Stimulated activated CD4-positive, alpha-beta T cell treated with anti-CD3 and anti-CD28 coated beads, TNF-alpha, amount 100 ng/mL, for 48 hours (primary cell): Measurements from ENCODE around the gene TUBG1.
"Not testable (repeated sequence)": the region's sequence is repeated elsewhere in the genome, so short reads cannot be mapped to it uniquely, and the experiment has no call there.

Experiments
- DNase-seq, 3 donors: peaks; one replicate each; pipeline ENCODE4 v3.0.0-alpha.2; 2020; ENCODE audit warnings: low read depth in 3 of 3

Gene TUBG1

GRCh38 chr17:42579794-42580551 lies 29.5 kb upstream of the TUBG1 start:
- DNase-seq = no peak

GRCh38 chr17:42581744-42582270 lies 27.7 kb upstream of the TUBG1 start:
- DNase-seq = no peak

- DNase-seq = no peak
These were observed 24.6 kb upstream of the TUBG1 start for GRCh38 chr17:42584880-42585279.

- no peak for DNase-seq
These were observed 24.1 kb upstream of the TUBG1 start for GRCh38 chr17:42585353-42585752.

GRCh38 chr17:42586514-42587230 lies 22.8 kb upstream of the TUBG1 start:
- no peak for DNase-seq

GRCh38 chr17:42590886-42591285 lies 18.6 kb upstream of the TUBG1 start:
- DNase-seq = no peak

GRCh38 chr17:42591411-42591810 lies 18.1 kb upstream of the TUBG1 start:
- DNase-seq = no peak

- no peak for DNase-seq
These were observed 13.1 kb upstream of the TUBG1 start for GRCh38 chr17:42596386-42596785.

- no peak for DNase-seq
These were observed 10.6 kb upstream of the TUBG1 start for GRCh38 chr17:42598905-42599304.

GRCh38 chr17:42603318-42603717 lies 6.2 kb upstream of the TUBG1 start:
- no peak for DNase-seq

GRCh38 chr17:42607769-42608168 lies 1.7 kb upstream of the TUBG1 start:
- no peak for DNase-seq

- DNase-seq = peak in 1 of 3 donors; percentile 0
These were observed 940 bp upstream of the TUBG1 start for GRCh38 chr17:42608305-42609181.

- DNase-seq = peak in 1 of 3 donors; percentile 11
These were observed 625 bp downstream of the TUBG1 start for GRCh38 chr17:42609814-42610801.

- DNase-seq = no peak
These were observed 2.5 kb downstream of the TUBG1 start for GRCh38 chr17:42612013-42612412.

- DNase-seq = no peak
These were observed 4.3 kb downstream of the TUBG1 start for GRCh38 chr17:42613699-42614295.

GRCh38 chr17:42617956-42618431 lies 8.5 kb downstream of the TUBG1 start:
- DNase-seq = no peak

GRCh38 chr17:42618442-42619150 lies 9.1 kb downstream of the TUBG1 start:
- DNase-seq = no peak

- not testable (repeated sequence) for DNase-seq
These were observed 12.5 kb downstream of the TUBG1 start for GRCh38 chr17:42621987-42622386.

- no peak for DNase-seq
These were observed 13.8 kb downstream of the TUBG1 start for GRCh38 chr17:42623271-42623670.
